ENCODE results near the gene REXO1. TPM values are rescaled to one million over a fixed set of nuclear protein-coding genes. Genes with fewer than 3 reads are reported as not detected.

Gene REXO1
- total RNA-seq, 1 experiment from 2014 or later: 56.8 TPM

- H2BK120ac ChIP-seq (ENCODE audit: low read depth, low read length, poor library complexity, severe bottlenecking): no peak overlapping the region
- H3K4me3 Mint-ChIP-seq: no peak overlapping the region; a peak in 1 of 5 replicates
- peaks cover 8% of the 10 kb centered on the region for H3K27me3 Mint-ChIP-seq (ENCODE audit: low read depth)
- H2AFZ ChIP-seq (ENCODE audit: low read length): no peak overlapping the region
- no peak overlapping the region for H3K56ac ChIP-seq (ENCODE audit: insufficient read length, low read depth, low read length)
- no peak overlapping the region for H3T11ph ChIP-seq (ENCODE audit: low read length)
- H3K18ac ChIP-seq (ENCODE audit: insufficient read length, low read depth, low read length): no peak overlapping the region
- no peak overlapping the region for H3K4me2 ChIP-seq (ENCODE audit: insufficient read depth, insufficient read length, low read length)
- H2BK15ac ChIP-seq (ENCODE audit: low read depth, low read length): no peak overlapping the region
- no peaks in the 10 kb centered on the region for H3K79me2 ChIP-seq (ENCODE audit: insufficient read depth, low read length)
- H2BK12ac ChIP-seq (ENCODE audit: insufficient read length, low read depth, low read length): no peak overlapping the region
- peaks cover 0 to 3% of the 10 kb centered on the region in 2 experiments; a peak in 2 of 4 replicates for H3K4me1 Mint-ChIP-seq
- no peak overlapping the region for H4K5ac ChIP-seq (ENCODE audit: insufficient read length, low read depth, low read length)
- peaks cover under 1% of the 10 kb centered on the region for H4K20me1 ChIP-seq (ENCODE audit: control insufficient read depth, insufficient read depth, insufficient read length)
- WGBS (ENCODE audit: extremely low coverage, insufficient read length, low lambda C conversion rate): no CpG with 5 or more reads among the region's 45 CpGs
- no peaks in the 10 kb centered on the region; a peak in 2 of 5 replicates for H3K9me3 Mint-ChIP-seq
- H3K27me3 ChIP-seq (ENCODE audit: insufficient read depth, low read length): no peaks in the 10 kb centered on the region
- H3K4me1 ChIP-seq (ENCODE audit: insufficient read depth, low read length): no peaks in the 10 kb centered on the region
- no peak overlapping the region; the same call in 1 of the 2 replicates for H3K14ac ChIP-seq (ENCODE audit: insufficient read depth, low read length)
- peaks cover 0 to 2% (median 0%) of the 10 kb centered on the region in 3 experiments; a peak in 2 of 7 replicates for H3K36me3 Mint-ChIP-seq (ENCODE audit: insufficient read depth in 1 of 3, low read depth in 3 of 3)
- H3K23me2 ChIP-seq (ENCODE audit: insufficient read length, low read depth, low read length, poor library complexity, severe bottlenecking): no peaks in the 10 kb centered on the region
- no peak overlapping the region for H3K4ac ChIP-seq (ENCODE audit: low read depth, low read length)
- H3K9me3 ChIP-seq (ENCODE audit: control insufficient read depth, low read depth, low read length): no peaks in the 10 kb centered on the region
- H3K9ac ChIP-seq (ENCODE audit: extremely low read depth, insufficient read length, low read length): no peak overlapping the region
- no peak overlapping the region for H3K27ac ChIP-seq (ENCODE audit: insufficient read length, low read depth, low read length)
- H2BK20ac ChIP-seq (ENCODE audit: low read depth, low read length, poor library complexity, severe bottlenecking): no peak overlapping the region
- no peak overlapping the region; a peak in 1 of 7 replicates for H3K27ac Mint-ChIP-seq
- TF ChIP-seq CTCF (conservative IDR thresholded peaks at IDR 0.05): no peak
- no peak overlapping the region for H2AK5ac ChIP-seq (ENCODE audit: insufficient read length, low read length)
- no peak overlapping the region for H3K23ac ChIP-seq (ENCODE audit: insufficient read length, low read depth, low read length)
- H4K8ac ChIP-seq (replicated peaks; ENCODE audit: insufficient read length, low read depth, low read length): no peak overlapping the region
- no peaks in the 10 kb centered on the region for H3K79me1 ChIP-seq (ENCODE audit: insufficient read depth, low read depth, low read length, poor library complexity, severe bottlenecking)
- no peak overlapping the region for H4K91ac ChIP-seq (ENCODE audit: insufficient read length, low read depth, low read length)
- no peak for DNase-seq
- no peak overlapping the region for H2BK5ac ChIP-seq (ENCODE audit: insufficient read length, low read length)
Observed at GRCh38 chr19:1806184-1807029, 41.9 kb downstream of the REXO1 start.
